Thyroid gland (tissue), 4 donors: ENCODE results near the gene PFDN6.

ENCODE experiments used
- CTCF ChIP-seq, 6 experiments: fragments of 200-600 bp in 3 of 6; fragments of 450-650 bp in 3 of 6; sonication (generic) in 3 of 6; IDR thresholded peaks; one replicate each; pipeline ENCODE4 v1.5.1; 2016 to 2019; ENCODE audit warnings: antibody characterized with exemption in 6 of 6, mild to moderate bottlenecking in 2 of 6, inconsistent platforms in 1 of 6, moderate library complexity in 1 of 6
- POLR2A ChIP-seq, 2 donors: fragments of 450-650 bp; IDR thresholded peaks; one replicate each; pipeline ENCODE4 v1.6.1; 2017; ENCODE audit warnings: antibody characterized with exemption in 2 of 2, mild to moderate bottlenecking in 2 of 2, moderate library complexity in 1 of 2

GRCh38 chr6:33288921-33289783, at the start of gene PFDN6, which contains the start of gene WDR46:
- no peak for TF ChIP-seq CTCF (IDR thresholded peaks at IDR 0.05)
- TF ChIP-seq POLR2A (IDR thresholded peaks at IDR 0.05), result peak in 1 of 2 donors; percentile 31
